ENCODE measurements around the gene WDTC1. TPM values are rescaled to one million over a fixed set of nuclear protein-coding genes. Genes with fewer than 3 reads are reported as not detected.
"Not testable (repeated sequence)": the region's sequence is repeated elsewhere in the genome, so short reads cannot be mapped to it uniquely, and the experiment has no call there.

WDTC1 gene
- total and polyA plus RNA-seq, 2 of the 13 experiments (the other 11 are each of a cell fraction or from before 2014, with no cell fraction given), result 5.5 TPM

- no peak overlapping the region for H3K27ac ChIP-seq (ENCODE audit: extremely low read length, insufficient read depth, low read length)
- H3K79me2 ChIP-seq (ENCODE audit: insufficient read depth, low read length), result no peaks in the 10 kb centered on the region
- H3K4me2 ChIP-seq (ENCODE audit: low read depth, low read length), result no peak overlapping the region
- ATAC-seq (no peak), DNase-seq (ENCODE audit: low spot score) (no peak), FAIRE-seq (no peak)
- no peak overlapping the region for H2AFZ ChIP-seq (ENCODE audit: low read length)
- no peak overlapping the region for H3K4me3 ChIP-seq (replicated peaks in 1 of 3; ENCODE audit: insufficient read depth in 1 of 3, low read depth in 2 of 3, low read length in 3 of 3)
- no peaks in the 10 kb centered on the region for H4K20me1 ChIP-seq (ENCODE audit: insufficient read depth, low read length)
- H3K36me3 ChIP-seq (replicated peaks in 1 of 2; ENCODE audit: control insufficient read depth in 1 of 2, insufficient read depth in 2 of 2, low read length in 2 of 2), result peaks cover 4 to 10% of the 10 kb centered on the region in 2 experiments; a peak in 2 of 5 replicates
- CTCF ChIA-PET (ENCODE audit: low intra/inter-chr PET ratio, low total read pairs), result interaction anchor here (1.1 to 2.1 kb wide), 4 partner anchors 87 to 241 kb away, joined by 3 to 25 read pairs (median 16); no protein-coding TSS in a partner anchor
- H3K27me3 ChIP-seq (ENCODE audit: control insufficient read depth in 1 of 2, insufficient read depth in 2 of 2, low read length in 2 of 2), result no peaks in the 10 kb centered on the region
- H3K4me1 ChIP-seq (ENCODE audit: insufficient read depth, low read length), result no peaks in the 10 kb centered on the region
- no peaks in the 10 kb centered on the region for H3K9me3 ChIP-seq (ENCODE audit: low read length)
- TF ChIP-seq ZFX (CRISPR knock-in tag; IDR thresholded peaks at IDR 0.05; ENCODE audit: low read depth) (no peak), HOXA9 (CRISPR knock-in tag; IDR thresholded peaks at IDR 0.05; ENCODE audit: borderline replicate concordance) (no peak), SRSF4 (IDR thresholded peaks at IDR 0.05; ENCODE audit: low read depth, low read length, poor library complexity, severe bottlenecking) (no peak)
- intact Hi-C loops (cut with micrococcal nuclease; ENCODE audit: unreplicated experiment) (no loop called here), in situ Hi-C loops (cut with HindIII; ENCODE audit: extremely low pct_ligation_motif_present, low pct_unique_long_range_greater_than_20kb) (loop anchor here (10.0 kb wide), 1 partner anchor 240 kb away; no protein-coding TSS in a partner anchor)
- POLR2A ChIA-PET, result no interaction called here
- no peak overlapping the region for H3K9ac ChIP-seq (ENCODE audit: insufficient read depth, low read depth, low read length)
- BruUV-seq (replicated peaks), result no TSS peak
- whole genome bisulfite sequencing (ENCODE audit: low lambda C conversion rate), result 74% methylated on average over 2 of the region's 2 CpGs
Measured at GRCh38 chr1:27285274-27285660, 50.8 kb downstream of the WDTC1 start.

- H3K27ac ChIP-seq (ENCODE audit: extremely low read length, insufficient read depth, low read length); H2AFZ ChIP-seq (ENCODE audit: low read length); H3K9me3 ChIP-seq (ENCODE audit: low read length); H3K9ac ChIP-seq (ENCODE audit: insufficient read depth, low read depth, low read length); ATAC-seq; POLR2A ChIA-PET; BruUV-seq (replicated peaks); H4K20me1 ChIP-seq (ENCODE audit: insufficient read depth, low read length); H3K4me3 ChIP-seq (replicated peaks in 1 of 3; ENCODE audit: insufficient read depth in 1 of 3, low read depth in 2 of 3, low read length in 3 of 3); H3K27me3 ChIP-seq (ENCODE audit: control insufficient read depth in 1 of 2, insufficient read depth in 2 of 2, low read length in 2 of 2); H3K4me2 ChIP-seq (ENCODE audit: low read depth, low read length); FAIRE-seq; H3K79me2 ChIP-seq (ENCODE audit: insufficient read depth, low read length); intact Hi-C loops (cut with micrococcal nuclease; ENCODE audit: unreplicated experiment); DNase-seq (ENCODE audit: low spot score); H3K4me1 ChIP-seq (ENCODE audit: insufficient read depth, low read length): not testable (repeated sequence)
- H3K36me3 ChIP-seq (replicated peaks in 1 of 2; ENCODE audit: control insufficient read depth in 1 of 2, insufficient read depth in 2 of 2, low read length in 2 of 2), result peaks cover 4 to 10% of the 10 kb centered on the region in 2 experiments; a peak in 2 of 5 replicates
- CTCF ChIA-PET (ENCODE audit: low intra/inter-chr PET ratio, low total read pairs), result interaction anchor here (2.1 kb wide), 1 partner anchor 87 kb away, joined by 22 read pairs; no protein-coding TSS in a partner anchor
- WGBS (ENCODE audit: low lambda C conversion rate), result 95% methylated on average over 7 of the region's 7 CpGs
- in situ Hi-C loops (cut with HindIII; ENCODE audit: extremely low pct_ligation_motif_present, low pct_unique_long_range_greater_than_20kb), result loop anchor here (10.0 kb wide), 1 partner anchor 241 kb away; no protein-coding TSS in a partner anchor
Measured at GRCh38 chr1:27285821-27286220, 51.4 kb downstream of the WDTC1 start.

GRCh38 chr1:27289125-27289524 is 54.7 kb downstream of the WDTC1 start:
- H3K9ac ChIP-seq (ENCODE audit: insufficient read depth, low read depth, low read length); H3K27ac ChIP-seq (ENCODE audit: extremely low read length, insufficient read depth, low read length); BruUV-seq (replicated peaks); intact Hi-C loops (cut with micrococcal nuclease; ENCODE audit: unreplicated experiment); H2AFZ ChIP-seq (ENCODE audit: low read length); POLR2A ChIA-PET; H3K79me2 ChIP-seq (ENCODE audit: insufficient read depth, low read length); H4K20me1 ChIP-seq (ENCODE audit: insufficient read depth, low read length); CTCF ChIA-PET (ENCODE audit: low intra/inter-chr PET ratio, low total read pairs); H3K27me3 ChIP-seq (ENCODE audit: control insufficient read depth in 1 of 2, insufficient read depth in 2 of 2, low read length in 2 of 2); H3K9me3 ChIP-seq (ENCODE audit: low read length); FAIRE-seq; H3K4me3 ChIP-seq (replicated peaks in 1 of 3; ENCODE audit: insufficient read depth in 1 of 3, low read depth in 2 of 3, low read length in 3 of 3); H3K4me1 ChIP-seq (ENCODE audit: insufficient read depth, low read length); DNase-seq (ENCODE audit: low spot score); H3K4me2 ChIP-seq (ENCODE audit: low read depth, low read length); ATAC-seq: not testable (repeated sequence)
- in situ Hi-C loops (cut with HindIII; ENCODE audit: extremely low pct_ligation_motif_present, low pct_unique_long_range_greater_than_20kb), result loop anchor here (10.0 kb wide), 1 partner anchor 244 kb away; no protein-coding TSS in a partner anchor
- H3K36me3 ChIP-seq (replicated peaks in 1 of 2; ENCODE audit: control insufficient read depth in 1 of 2, insufficient read depth in 2 of 2, low read length in 2 of 2), result peaks cover 2 to 11% of the 10 kb centered on the region in 2 experiments; a peak in 3 of 5 replicates
- no CpG with 5 or more reads among the region's 29 CpGs for WGBS (ENCODE audit: low lambda C conversion rate)
